PC-9 (cell line): ENCODE measurements around the gene KRT8.
A peak's percentile ranks its signal among the peaks of the same experiment; 100 is the strongest.
"Not testable (repeated sequence)": the region's sequence is repeated elsewhere in the genome, so short reads cannot be mapped to it uniquely, and the experiment has no call there.

Source experiments
- EZH2 ChIP-seq: fragments of 200-600 bp; sonication (generic); IDR thresholded peaks from 2 replicates; pipeline ENCODE4 v1.8.0; 2017; ENCODE audit warnings: antibody characterized with exemption, low read depth
- TF ChIP-seq, protein P1 (sequence below): fragments of 200-600 bp; sonication (generic); conservative IDR thresholded peaks from 2 replicates; pipeline ENCODE4 v1.6.1; 2017; ENCODE audit warnings: mixed run types, antibody characterized with exemption, mild to moderate bottlenecking, moderate library complexity

DNA sequence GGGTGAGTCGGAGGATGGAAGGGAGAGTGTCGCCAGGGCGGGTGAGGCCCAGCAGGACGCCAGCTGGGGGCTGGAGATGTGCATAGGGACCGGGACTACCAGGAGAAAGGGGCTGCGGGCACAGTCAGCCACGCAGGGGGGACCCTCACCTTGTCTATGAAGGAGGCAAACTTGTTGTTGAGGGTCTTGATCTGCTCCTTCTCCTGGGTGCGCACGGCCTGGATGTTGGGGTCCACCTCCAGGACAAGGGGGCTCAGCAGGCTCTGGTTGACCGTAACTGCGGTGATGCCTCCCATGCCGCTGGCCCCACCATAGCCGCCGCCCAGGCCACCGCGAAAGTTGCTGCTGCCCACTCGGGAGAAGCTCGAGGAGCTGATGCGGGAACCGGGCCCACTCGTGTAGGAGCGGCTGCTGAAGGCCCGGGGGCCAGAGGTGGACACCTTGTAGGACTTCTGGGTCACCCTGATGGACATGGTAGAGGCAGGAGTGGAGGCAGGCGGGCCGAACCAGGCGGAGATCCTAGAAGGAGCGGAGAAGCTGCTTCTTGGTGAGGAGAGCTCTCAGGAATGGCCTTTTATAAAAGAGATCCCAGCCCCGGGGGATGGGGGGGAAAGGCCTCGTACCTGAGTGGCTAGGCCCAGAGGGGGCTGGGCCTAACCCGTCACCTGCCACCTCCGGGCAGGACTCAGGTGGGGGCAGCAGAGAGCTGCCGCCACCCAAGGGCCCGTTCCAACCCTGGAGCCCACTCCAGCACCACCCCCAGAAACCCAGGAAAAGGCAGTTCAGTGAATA, at the start of gene KRT8:
- TF ChIP-seq, protein P1, sequence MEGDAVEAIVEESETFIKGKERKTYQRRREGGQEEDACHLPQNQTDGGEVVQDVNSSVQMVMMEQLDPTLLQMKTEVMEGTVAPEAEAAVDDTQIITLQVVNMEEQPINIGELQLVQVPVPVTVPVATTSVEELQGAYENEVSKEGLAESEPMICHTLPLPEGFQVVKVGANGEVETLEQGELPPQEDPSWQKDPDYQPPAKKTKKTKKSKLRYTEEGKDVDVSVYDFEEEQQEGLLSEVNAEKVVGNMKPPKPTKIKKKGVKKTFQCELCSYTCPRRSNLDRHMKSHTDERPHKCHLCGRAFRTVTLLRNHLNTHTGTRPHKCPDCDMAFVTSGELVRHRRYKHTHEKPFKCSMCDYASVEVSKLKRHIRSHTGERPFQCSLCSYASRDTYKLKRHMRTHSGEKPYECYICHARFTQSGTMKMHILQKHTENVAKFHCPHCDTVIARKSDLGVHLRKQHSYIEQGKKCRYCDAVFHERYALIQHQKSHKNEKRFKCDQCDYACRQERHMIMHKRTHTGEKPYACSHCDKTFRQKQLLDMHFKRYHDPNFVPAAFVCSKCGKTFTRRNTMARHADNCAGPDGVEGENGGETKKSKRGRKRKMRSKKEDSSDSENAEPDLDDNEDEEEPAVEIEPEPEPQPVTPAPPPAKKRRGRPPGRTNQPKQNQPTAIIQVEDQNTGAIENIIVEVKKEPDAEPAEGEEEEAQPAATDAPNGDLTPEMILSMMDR: peak; percentile 77
- not testable (repeated sequence) for TF ChIP-seq EZH2
